Measurements from ENCODE around the gene CALN1.

The CALN1 gene

GRCh38 chr7:72037516-72037915, 374.6 kb downstream of the CALN1 start:
- no peak for DNase-seq (ENCODE audit: low spot score)

GRCh38 chr7:72035266-72035665, 376.9 kb downstream of the CALN1 start:
- no peak for DNase-seq (ENCODE audit: low spot score)

GRCh38 chr7:72032934-72033333, 379.2 kb downstream of the CALN1 start:
- peak; percentile 71 for DNase-seq (ENCODE audit: low spot score)

GRCh38 chr7:72030994-72031667, 381.0 kb downstream of the CALN1 start:
- DNase-seq (ENCODE audit: low spot score) = no peak

GRCh38 chr7:72028267-72028666, 383.9 kb downstream of the CALN1 start:
- peak; percentile 46 for DNase-seq (ENCODE audit: low spot score)

GRCh38 chr7:72025381-72025960, 386.7 kb downstream of the CALN1 start:
- DNase-seq (ENCODE audit: low spot score) = no peak

GRCh38 chr7:72023926-72024325, 388.2 kb downstream of the CALN1 start:
- no peak for DNase-seq (ENCODE audit: low spot score)

- no peak for DNase-seq (ENCODE audit: low spot score)
These were observed 390.4 kb downstream of the CALN1 start for GRCh38 chr7:72021716-72022115.

GRCh38 chr7:72020311-72020710, 391.8 kb downstream of the CALN1 start:
- DNase-seq (ENCODE audit: low spot score) = no peak

GRCh38 chr7:72019436-72019835, 392.7 kb downstream of the CALN1 start:
- DNase-seq (ENCODE audit: low spot score) = no peak

GRCh38 chr7:72017756-72018155, 394.4 kb downstream of the CALN1 start:
- DNase-seq (ENCODE audit: low spot score) = no peak

- DNase-seq (ENCODE audit: low spot score) = no peak
These were observed 395.6 kb downstream of the CALN1 start for GRCh38 chr7:72016574-72016973.

- no peak for DNase-seq (ENCODE audit: low spot score)
These were observed 397.0 kb downstream of the CALN1 start for GRCh38 chr7:72015136-72015535.

GRCh38 chr7:72007018-72007417, 405.1 kb downstream of the CALN1 start:
- no peak for DNase-seq (ENCODE audit: low spot score)

GRCh38 chr7:72003236-72003635, 408.9 kb downstream of the CALN1 start:
- DNase-seq (ENCODE audit: low spot score) = no peak

GRCh38 chr7:71996141-71996540, 416.0 kb downstream of the CALN1 start:
- no peak for DNase-seq (ENCODE audit: low spot score)

- no peak for DNase-seq (ENCODE audit: low spot score)
These were observed 417.0 kb downstream of the CALN1 start for GRCh38 chr7:71995111-71995510.

GRCh38 chr7:71991586-71991985, 420.6 kb downstream of the CALN1 start:
- no peak for DNase-seq (ENCODE audit: low spot score)

- DNase-seq (ENCODE audit: low spot score) = no peak
These were observed 422.0 kb downstream of the CALN1 start for GRCh38 chr7:71990138-71990462.

GRCh38 chr7:71988201-71988600, 423.9 kb downstream of the CALN1 start:
- no peak for DNase-seq (ENCODE audit: low spot score)

GRCh38 chr7:71987200-71987767, 424.9 kb downstream of the CALN1 start:
- DNase-seq (ENCODE audit: low spot score) = no peak

- no peak for DNase-seq (ENCODE audit: low spot score)
These were observed 427.8 kb downstream of the CALN1 start for GRCh38 chr7:71984348-71984747.

GRCh38 chr7:71982851-71983250, 429.3 kb downstream of the CALN1 start:
- no peak for DNase-seq (ENCODE audit: low spot score)

GRCh38 chr7:71976645-71977044, 435.5 kb downstream of the CALN1 start:
- DNase-seq (ENCODE audit: low spot score) = no peak

All from Ammon's horn (tissue), 1 donor.